Keratinocyte (primary cell): ENCODE data around the gene CAP2.

Source experiments
- CTCF ChIP-seq, 3 experiments: IDR thresholded peaks in 1 of 3; conservative IDR thresholded peaks in 1 of 3; optimal IDR thresholded peaks in 1 of 3; 2 replicates in 2 of 3; 3 replicates in 1 of 3; pipeline versions ENCODE3 to v1.5.1; 2011; ENCODE audit warnings: low read length in 3 of 3, mild to moderate bottlenecking in 3 of 3, moderate library complexity in 2 of 3, control low read depth in 1 of 3, inconsistent platforms in 1 of 3; ENCODE audit not compliant: insufficient read depth in 2 of 3; ENCODE audit errors: extremely low read depth in 1 of 3
- EZH2 ChIP-seq: IDR thresholded peaks from one replicate; pipeline ENCODE4 v1.6.1; 2012; ENCODE audit warnings: inconsistent platforms, mild to moderate bottlenecking, low read length, moderate library complexity

- TF ChIP-seq CTCF (optimal IDR thresholded peaks at IDR 0.05 in 1 of 3, IDR thresholded peaks at IDR 0.05 in 1 of 3, conservative IDR thresholded peaks at IDR 0.05 in 1 of 3; ENCODE audit: extremely low read depth in 1 of 3, insufficient read depth in 2 of 3, low read length in 3 of 3) = no peak
- no peak for TF ChIP-seq EZH2
Observed at GRCh38 chr6:17562636-17563035, 169.2 kb downstream of the CAP2 start.
